Activated CD8-positive, alpha-beta memory T cell treated with anti-CD3 and anti-CD28 coated beads, Interleukin-2, amount 50 U/mL, for 48 hours (primary cell): ENCODE measurements around the gene PMM1.

Experiments
- DNase-seq: peaks from one replicate; pipeline ENCODE4 v3.0.0-alpha.2; 2020

The PMM1 gene

DNA sequence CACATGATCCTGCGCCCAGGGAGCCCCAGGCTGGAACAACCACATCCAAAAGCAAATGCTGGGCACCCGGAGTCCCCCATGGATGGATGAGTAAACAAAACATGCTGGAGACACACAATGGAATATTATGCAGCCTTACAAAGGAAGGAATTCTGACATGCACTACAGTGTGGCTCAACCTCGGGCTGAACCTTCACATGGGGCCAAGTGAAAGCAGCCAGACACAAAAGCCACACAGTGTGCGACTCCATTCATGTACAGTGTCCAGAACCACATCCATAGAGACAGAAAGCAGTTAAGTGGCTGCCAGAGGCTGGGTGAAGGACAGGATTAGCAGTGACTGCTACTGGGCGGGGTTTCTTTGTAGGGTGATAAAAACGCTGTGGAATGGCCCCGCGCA lies 55.4 kb downstream of the PMM1 start:
- DNase-seq = no peak

DNA sequence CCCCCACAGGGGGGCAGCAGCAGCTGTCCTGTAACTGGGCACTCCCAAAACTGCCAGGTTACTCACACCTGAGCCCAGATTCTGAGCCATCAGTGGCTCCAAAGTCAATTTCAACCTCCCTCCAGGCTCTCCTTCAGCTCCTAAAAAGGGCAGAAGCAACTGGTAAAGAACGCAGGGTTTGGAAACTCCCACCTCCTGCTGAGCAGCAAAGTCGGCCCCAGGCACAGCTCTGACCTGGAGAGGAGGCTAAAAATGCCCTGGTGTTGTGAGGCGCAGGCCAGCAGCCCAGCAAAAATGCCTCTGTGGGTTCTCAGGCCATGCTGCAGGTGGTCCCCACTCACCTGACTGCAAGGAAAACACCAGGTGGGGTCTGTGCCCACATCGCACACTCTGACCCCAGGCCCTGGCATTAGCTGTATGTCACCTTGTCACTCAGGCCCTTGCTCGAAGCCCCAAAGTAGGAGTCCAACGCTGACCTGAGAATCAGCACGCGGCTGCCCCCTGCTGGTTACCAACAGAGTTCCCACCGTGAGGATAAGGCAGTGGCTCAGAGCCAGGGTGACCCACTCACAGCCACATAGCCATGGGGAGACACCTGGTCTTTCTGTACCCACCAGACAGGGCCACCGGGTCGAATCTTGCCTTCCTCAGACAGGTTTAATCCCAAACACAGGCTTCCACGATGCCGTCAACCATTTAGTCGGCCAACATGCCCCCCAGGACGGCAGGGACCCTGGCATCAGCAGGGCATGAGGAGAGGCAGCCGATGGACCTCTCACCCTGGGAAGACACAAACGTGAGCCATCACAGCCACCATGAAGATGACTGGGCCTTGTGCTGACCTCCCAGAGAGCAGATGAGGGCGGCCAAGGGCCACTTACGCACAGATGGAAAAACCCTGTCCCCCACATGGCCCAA lies 56.5 kb downstream of the PMM1 start:
- peak; percentile 90 for DNase-seq

DNA sequence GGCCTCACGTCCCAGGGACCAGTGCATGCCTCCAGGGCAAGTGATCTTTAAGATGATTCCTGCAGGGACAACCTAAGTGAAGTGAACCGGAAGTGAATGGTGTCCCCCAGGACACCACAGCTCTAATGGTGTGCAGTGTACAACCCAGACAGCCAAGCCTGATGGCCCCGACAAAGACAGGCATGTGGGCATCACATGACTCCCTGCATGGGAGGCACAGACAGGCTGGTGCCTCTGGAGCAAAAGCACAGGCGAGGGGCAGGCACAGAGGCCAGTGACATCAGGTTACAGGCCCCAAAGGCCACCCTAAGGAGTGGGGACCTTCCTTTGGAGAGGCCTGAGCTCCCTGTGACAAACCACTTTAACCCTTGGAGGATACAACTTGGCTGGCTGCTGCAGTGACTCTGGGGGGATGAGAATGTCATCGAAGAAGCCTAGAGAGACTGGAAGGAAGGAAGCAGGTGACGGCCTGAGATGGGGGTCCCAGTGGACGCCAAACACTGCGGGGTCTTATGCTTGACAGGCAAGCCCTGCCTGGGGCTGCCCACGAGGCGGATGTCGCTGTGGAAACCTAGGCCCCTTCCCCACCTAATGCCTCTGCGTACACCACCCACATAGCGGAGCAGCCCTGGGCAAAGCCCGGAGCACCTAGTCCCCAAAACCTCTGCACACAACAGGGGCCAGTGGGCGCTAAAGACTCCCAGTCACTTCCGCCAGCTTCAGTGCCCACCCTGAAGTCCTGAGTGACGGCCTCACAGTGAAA lies 57.7 kb downstream of the PMM1 start:
- no peak for DNase-seq

DNA sequence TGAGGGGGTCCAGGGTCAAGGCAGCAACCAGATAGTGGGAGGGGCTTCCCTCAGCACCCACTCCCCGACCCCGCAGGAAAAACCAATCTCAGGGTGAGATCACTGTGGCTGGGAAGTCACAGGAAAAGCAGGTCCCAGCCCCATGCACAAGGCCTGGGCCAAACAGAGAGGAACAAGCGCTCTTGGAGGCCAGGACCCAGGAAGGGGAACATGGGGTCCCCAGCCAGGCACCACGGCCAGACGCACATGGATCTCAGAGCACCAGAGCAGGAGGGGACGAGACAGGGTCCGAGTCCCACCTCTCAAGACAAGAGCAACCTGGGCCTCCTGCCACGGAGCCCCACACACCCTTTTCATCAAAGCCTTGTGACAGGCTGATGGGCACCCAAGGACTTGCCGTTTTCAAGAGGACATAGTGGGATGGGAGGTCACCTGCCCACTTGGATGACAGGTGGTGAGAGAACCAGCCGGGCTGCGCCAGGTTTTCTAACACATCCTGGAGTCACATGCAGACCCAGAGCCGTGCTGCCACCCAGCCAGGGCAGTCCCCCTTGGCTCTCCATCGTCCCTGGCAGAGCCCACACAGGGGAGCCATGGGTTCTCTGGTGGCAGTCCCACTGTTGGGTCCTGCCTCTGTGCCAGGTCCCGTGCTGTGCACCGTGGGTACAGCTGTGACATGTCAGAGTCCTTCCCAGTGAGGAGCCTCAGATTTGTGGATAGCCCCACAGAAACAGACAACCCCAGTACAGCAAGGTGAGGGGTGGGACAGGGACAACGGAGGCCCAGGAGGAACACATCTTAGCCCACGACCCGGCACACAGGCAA lies 58.5 kb downstream of the PMM1 start:
- no peak for DNase-seq

DNA sequence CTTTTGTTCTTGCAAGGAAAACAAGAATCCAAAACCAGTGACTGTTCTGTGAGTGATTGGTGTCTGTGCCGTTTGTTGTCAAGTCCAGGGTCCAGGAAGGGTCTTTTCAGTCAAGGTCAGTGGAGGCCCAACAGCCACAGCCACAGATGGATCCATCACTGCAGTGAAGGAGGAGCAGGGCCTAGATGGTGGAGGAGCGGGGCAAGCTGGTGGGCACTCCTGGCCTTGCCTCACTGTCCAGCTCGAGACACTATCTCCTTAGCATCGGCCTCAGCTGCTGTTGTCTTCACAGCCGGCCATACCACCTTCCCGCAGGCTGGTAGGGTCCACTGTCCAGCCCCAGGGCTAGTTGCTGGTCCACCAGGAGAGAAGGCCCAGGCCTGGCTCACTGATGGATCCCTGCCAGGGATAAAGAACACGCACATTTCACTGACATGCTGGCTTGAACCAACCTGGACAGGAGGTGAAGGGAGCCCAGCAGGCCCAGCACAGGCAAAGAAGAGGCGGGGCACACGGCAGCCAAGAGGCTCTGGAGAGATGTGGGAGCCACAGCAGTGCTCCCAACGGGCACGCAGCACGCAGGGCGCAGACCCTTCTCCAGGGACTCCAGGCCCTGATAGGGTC lies 60.6 kb downstream of the PMM1 start:
- no peak for DNase-seq

DNA sequence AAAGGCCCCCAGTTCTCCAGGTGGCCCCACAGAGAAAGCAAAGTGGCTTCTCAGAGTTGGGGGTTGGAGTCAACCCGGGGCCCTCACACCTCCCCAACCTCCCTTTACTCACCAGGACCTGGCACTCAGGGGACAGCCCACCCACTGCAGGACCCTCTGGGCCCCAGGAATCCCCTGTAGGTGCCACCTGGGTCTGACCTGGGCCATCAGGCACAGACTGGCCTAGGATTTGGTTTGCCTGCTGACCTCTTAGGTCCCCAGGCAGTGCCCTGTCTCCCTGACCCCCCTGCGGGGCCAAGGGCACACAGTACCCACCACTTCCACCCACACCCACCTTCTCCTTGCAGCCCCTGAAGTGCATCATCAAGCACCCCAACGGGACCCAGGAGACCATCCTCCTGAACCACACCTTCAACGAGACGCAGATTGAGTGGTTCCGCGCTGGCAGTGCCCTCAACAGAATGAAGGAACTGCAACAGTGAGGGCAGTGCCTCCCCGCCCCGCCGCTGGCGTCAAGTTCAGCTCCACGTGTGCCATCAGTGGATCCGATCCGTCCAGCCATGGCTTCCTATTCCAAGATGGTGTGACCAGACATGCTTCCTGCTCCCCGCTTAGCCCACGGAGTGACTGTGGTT lies 61.4 kb downstream of the PMM1 start:
- no peak for DNase-seq
